Measurements from ENCODE around the gene ZDHHC21. TPM values are rescaled to one million over a fixed set of nuclear protein-coding genes. Genes with fewer than 3 reads are reported as not detected.

ZDHHC21 gene
- total RNA-seq (2021), result 6.4 and 9.0 TPM in 2 replicates
- long read RNA-seq, full-length matches to known transcripts, result 3 of 14 reads
- long read RNA-seq, partial matches to known transcripts, result 2 of 14 reads
- long read RNA-seq, other reads (novel, unspliced or antisense), result 9 of 14 reads

GRCh38 chr9:14693251-14693861, at the start of gene ZDHHC21:
TSS of gene ZDHHC21 (minus strand) at chr9:14693432. CDS start at chr9:14674340, 19,092 bp downstream.
- Mint-ChIP-seq H3K27ac (peak within 1 kb of the TSS; percentile 76 to 96 (median 94)), H3K4me3 (peak within 1 kb of the TSS; percentile 86 to 96), H3K4me1 (peaks cover 25 to 27% of the 10 kb centered on the region in 2 experiments), H3K9me3 (no peaks in the 10 kb centered on the region), H3K27me3 (ENCODE audit: low read depth) (no peaks in the 10 kb centered on the region), H3K36me3 (ENCODE audit: insufficient read depth in 1 of 3, low read depth in 3 of 3) (peaks cover 9 to 16% (median 15%) of the 10 kb centered on the region in 3 experiments; a peak in 6 of 7 replicates)
- Histone ChIP-seq H3K56ac (ENCODE audit: insufficient read length, low read depth, low read length) (no peak within 1 kb of the TSS), H2BK120ac (ENCODE audit: low read depth, low read length, poor library complexity, severe bottlenecking) (no peak within 1 kb of the TSS), H3K23me2 (ENCODE audit: insufficient read length, low read depth, low read length, poor library complexity, severe bottlenecking) (peaks cover 5% of the 10 kb centered on the region), H2AFZ (ENCODE audit: low read length) (no peak within 1 kb of the TSS), H3K18ac (ENCODE audit: insufficient read length, low read depth, low read length) (peak within 1 kb of the TSS; percentile 66), H3T11ph (ENCODE audit: low read length) (no peak within 1 kb of the TSS), H3K79me2 (ENCODE audit: insufficient read depth, low read length) (peaks cover 4% of the 10 kb centered on the region; the same call in 1 of the 2 replicates), H2BK20ac (ENCODE audit: low read depth, low read length, poor library complexity, severe bottlenecking) (no peak within 1 kb of the TSS), H3K27me3 (ENCODE audit: insufficient read depth, low read length) (no peaks in the 10 kb centered on the region), H3K27ac (ENCODE audit: insufficient read length, low read depth, low read length) (no peak within 1 kb of the TSS), H3K9ac (ENCODE audit: extremely low read depth, insufficient read length, low read length) (peak within 1 kb of the TSS; percentile 64), H3K4ac (ENCODE audit: low read depth, low read length) (no peak within 1 kb of the TSS), H2BK12ac (ENCODE audit: insufficient read length, low read depth, low read length) (no peak within 1 kb of the TSS), H4K8ac (replicated peaks; ENCODE audit: insufficient read length, low read depth, low read length) (no peak within 1 kb of the TSS), H2AK5ac (ENCODE audit: insufficient read length, low read length) (no peak within 1 kb of the TSS), H4K5ac (ENCODE audit: insufficient read length, low read depth, low read length) (no peak within 1 kb of the TSS), H4K91ac (ENCODE audit: insufficient read length, low read depth, low read length) (no peak within 1 kb of the TSS), H3K4me1 (ENCODE audit: insufficient read depth, low read length) (peaks cover 2% of the 10 kb centered on the region; the same call in 1 of the 2 replicates), H4K20me1 (ENCODE audit: control insufficient read depth, insufficient read depth, insufficient read length) (no peaks in the 10 kb centered on the region), H3K79me1 (ENCODE audit: insufficient read depth, low read depth, low read length, poor library complexity, severe bottlenecking) (no peaks in the 10 kb centered on the region), H2BK15ac (ENCODE audit: low read depth, low read length) (no peak within 1 kb of the TSS), H2BK5ac (ENCODE audit: insufficient read length, low read length) (no peak within 1 kb of the TSS), H3K23ac (ENCODE audit: insufficient read length, low read depth, low read length) (no peak within 1 kb of the TSS), H3K4me2 (ENCODE audit: insufficient read depth, insufficient read length, low read length) (peak within 1 kb of the TSS; percentile 78), H3K14ac (ENCODE audit: insufficient read depth, low read length) (peak within 1 kb of the TSS; percentile 83), H3K9me3 (ENCODE audit: control insufficient read depth, low read depth, low read length) (no peaks in the 10 kb centered on the region)
- DNase-seq, result peak; percentile 63
- WGBS (ENCODE audit: extremely low coverage, insufficient read length, low lambda C conversion rate), result no CpG with 5 or more reads among the region's 50 CpGs
- TF ChIP-seq CTCF (conservative IDR thresholded peaks at IDR 0.05), result no peak
